GM19043 (cell line): ENCODE measurements around the gene CD151.

ENCODE experiments used
- ATAC-seq: cut with Tn5 transposase; IDR thresholded peaks from one replicate; pipeline ENCODE4 v1.9.1; 2021; ENCODE audit warnings: low read depth; ENCODE audit not compliant: unreplicated experiment

Gene CD151

DNA sequence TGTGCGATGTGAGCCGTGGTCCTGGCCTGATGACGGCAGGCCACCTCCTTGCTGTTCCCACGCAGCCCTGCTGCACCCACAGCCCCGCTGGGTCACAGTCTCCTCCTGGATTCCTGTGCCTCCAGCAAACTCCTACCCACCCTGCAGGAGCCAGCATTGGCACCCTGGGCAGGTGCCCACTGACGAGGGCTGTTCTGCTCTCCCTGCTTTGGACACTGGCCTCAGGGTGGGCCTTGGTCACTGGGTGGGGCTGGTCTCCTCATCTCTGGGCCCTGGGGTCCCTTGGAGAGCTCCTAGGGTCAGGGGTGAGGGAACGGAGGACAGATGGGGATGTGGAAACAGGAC, 22.6 kb downstream of the CD151 start:
- ATAC-seq = no peak

DNA sequence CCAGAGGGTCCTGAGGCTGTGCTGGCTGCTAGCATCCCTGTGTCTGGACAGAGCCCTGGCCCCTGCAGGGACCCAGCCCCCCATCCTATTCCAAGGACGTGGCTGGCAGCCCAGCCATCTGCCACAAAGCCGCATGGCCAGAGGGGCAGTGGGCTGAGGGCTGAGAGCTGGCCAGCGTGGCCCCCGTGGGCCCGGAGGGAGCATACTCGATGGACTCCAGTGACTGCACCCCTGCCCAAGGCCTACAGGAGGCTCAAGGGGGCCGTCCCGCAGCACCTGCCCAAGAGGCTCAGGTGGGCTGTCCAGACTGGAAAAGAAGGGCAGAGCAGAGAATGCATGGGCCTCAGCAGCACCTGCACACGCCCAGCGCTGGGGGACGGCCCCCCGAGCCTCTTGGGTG, 23.0 kb downstream of the CD151 start:
- ATAC-seq = no peak

DNA sequence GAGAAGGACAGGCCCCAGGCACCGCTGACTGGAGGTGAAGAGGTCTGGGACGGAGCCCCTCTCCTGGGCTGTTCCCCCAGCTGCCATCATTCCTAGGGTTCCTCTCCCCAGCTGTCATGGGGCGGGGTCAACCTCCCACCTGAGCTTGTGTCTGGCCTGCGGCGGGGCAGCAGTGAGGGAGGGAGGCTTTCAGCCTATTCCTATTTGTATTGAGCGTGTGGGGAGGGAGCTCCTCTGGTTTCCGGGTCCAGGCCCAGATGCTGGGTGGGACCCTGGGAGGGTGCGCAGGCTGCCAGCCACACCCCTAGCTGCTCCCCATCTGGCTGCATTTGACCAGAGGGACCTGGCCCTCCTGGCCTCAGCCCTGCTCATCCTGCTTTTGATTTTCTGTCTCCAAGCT, 23.6 kb downstream of the CD151 start:
- no peak for ATAC-seq

DNA sequence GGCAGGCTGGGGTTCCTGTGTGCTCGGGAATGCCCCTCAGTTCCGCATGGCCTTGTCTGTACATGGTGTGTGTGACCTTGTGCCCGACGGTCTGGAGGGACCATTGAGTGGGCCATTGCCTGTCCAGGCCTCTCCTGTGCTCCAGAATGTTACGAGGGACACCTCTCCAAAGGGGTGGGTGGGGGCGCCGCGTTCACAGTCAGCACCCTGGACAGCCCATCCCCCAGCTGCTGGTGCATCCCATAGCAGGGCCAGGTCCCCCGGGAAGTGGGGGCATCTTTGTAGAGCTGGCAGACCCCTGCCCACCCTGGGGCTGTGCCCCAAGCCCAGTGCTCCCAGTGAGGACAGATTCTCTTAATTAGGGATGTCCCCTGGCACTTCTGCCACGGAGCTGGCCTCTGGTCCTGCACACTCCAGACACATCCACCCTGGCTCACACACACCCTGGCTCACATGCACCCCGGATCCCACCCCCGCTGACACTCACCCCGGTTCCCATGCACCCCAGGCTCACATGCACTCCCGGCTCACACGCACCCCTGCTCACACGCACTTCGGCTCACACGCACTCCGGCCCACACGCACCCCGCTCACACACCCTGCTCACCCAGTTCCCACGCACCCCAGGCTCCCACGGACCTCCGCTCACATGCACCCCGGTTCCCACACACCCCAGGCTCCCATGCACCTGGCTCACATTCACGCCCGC, 25.5 kb downstream of the CD151 start:
- no peak for ATAC-seq

- no peak for ATAC-seq
Measured at GRCh38 chr11:858762-859339, 26.1 kb downstream of the CD151 start.

DNA sequence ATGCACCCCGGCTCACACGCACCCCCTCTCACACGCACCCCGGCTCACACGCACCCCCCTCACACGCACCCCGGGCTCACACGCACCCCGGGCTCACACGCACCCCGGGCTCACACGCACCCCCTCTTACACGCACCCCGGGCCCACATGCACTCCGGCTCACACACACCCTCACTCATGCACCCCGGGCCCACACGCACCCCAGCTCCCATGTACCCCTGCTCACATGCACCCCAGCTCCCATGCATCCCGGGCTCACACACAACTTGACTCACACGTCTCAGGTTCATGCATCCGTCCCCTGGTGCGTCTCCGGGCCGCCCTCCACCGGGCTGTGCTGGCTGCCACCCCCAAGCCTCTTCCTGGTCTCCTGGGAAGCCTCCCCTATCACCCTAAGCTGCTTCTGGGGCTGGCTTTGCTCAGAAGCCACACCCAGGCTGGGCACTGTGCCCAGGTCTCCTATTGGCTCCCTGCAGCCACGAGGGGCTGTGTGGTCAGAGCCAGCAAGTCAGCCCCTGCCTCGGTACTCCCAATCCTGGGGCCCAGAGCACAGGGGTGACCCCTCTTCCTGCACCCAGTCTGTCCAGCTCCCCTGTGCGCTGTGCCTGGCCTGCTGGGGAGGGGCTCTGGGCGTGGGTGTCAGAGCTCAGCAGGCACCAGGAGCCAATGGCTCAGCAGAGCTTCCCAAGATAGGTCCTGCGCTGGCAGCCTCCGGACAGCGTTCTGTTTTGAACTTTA, 26.8 kb downstream of the CD151 start:
- no peak for ATAC-seq

- no peak for ATAC-seq
Measured at GRCh38 chr11:860234-861104, 27.7 kb downstream of the CD151 start.

DNA sequence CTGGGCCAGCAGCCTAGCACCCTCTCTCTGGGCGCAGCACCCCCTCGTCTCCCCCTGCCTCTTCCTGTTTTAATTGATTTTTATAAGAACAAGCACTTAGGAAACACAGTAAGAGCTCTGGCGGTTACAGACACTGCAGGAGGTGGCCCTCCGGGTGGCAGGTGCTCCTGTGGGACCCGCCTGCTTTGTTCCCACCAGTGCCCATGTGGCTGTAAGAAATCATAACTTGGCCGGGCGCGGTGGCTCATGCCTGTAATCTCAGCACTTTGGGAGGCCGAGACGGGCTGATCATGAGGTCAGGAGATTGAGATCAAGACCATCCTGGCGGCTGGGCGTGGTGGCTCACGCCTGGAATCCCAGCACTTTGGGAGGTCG, 28.3 kb downstream of the CD151 start:
- ATAC-seq = no peak

- ATAC-seq = no peak
Measured at GRCh38 chr11:862081-862661, 29.4 kb downstream of the CD151 start.

- no peak for ATAC-seq
Measured at GRCh38 chr11:862696-863022, 29.9 kb downstream of the CD151 start.

DNA sequence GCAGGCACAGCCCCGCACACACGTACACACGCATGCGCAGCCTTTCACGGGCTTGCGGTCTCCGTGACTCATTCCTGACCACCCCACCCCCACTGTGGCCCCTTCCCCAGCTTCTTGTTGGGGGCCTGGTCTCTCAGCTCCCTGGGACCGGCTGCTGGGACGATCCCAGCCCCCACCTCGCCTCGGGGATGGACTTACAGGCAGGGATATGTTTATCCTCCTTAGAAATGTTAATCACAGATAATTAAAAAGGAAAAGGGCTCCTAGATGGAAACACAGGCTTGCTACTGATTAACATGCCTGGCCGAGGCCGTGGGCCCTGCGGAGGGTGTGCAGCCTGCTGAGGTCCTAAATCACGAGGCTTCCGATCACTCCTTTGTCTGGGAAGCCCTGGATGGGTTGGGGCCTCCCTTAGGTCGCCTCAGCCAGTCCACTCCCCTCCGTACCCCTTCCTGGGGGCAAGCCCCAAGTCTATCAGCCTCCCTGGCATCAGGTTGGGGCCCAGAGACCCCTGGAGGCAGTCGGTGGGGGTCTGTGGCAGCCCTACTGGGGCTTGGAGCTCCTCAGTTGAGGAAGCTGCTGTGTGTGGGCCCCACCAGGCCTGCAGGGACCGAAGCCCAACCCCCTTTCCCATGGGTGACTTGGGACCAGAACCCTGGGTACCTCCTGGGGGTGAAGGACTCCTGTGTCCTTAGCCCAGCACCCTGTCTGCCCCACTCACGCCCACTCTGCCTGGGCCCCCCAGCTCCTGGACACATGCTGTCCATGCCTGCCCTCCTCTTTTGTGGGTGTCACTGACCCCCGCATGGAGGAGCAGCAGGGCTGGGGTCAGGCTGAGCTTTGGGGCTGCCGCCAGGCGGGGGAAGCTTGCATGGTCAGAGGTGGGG, 30.5 kb downstream of the CD151 start:
- ATAC-seq = no peak

DNA sequence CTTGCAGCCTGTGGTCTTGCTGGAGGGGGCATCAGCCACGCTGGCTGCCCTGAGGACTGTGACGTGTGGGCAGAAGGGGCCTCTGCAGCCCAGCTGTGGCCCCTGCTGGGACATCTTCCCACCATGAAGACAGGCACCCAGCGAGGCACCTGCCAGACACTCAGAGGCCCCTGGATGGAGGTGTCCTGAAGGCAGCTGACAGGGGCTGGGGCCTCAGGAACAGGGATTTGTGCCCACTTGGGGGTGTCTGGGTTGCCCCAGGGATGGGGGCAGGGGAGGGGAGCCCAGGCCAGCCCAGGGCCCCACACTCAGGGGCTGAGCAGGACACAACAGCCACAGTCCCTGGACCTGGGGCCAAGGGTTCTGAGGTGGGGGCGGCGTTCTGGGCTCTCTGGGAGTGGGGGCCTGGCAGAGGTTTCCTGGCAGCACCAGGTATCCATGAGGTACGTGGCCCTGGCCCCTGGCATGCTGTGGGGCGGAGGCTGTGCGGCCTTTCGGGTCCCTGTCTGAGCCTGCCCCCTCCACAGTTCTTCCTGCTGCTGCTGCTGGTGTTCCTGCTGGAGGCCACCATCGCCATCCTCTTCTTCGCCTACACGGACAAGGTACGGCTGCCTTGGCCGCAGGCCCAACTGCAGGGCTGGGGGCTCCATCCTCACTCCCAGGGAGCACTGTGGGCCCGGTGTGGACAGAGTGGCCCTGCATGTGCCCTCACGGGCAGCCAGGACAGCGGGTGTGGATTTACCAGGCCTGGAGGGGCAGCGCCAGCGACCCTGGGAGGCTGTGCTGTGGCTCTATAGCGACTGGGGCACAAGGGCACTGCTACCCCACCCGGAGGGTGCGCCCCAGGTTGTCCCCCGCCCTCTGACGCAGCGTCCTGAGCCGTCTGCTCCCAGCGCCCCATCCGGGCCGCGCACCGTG, 31.4 kb downstream of the CD151 start:
- ATAC-seq = no peak

DNA sequence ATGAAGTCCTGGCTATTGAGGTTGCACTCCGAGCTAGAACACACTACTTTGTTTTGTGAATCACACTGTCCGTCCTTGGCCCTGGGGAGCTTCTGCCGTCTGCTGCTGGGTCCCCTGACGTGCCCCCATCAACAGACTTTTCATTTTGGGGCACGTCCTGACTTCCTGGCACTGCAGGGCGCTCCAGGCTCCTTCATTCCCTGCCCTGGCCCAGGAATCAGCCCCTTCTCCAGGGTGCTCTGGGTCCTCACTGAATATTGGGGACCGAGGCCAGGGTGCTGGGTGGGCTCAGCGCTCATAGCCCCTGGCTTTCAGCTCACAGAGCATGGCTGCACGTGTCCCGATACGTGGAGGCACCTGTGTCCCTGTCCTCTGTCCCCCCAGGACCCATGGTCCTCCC, 32.1 kb downstream of the CD151 start:
- no peak for ATAC-seq

DNA sequence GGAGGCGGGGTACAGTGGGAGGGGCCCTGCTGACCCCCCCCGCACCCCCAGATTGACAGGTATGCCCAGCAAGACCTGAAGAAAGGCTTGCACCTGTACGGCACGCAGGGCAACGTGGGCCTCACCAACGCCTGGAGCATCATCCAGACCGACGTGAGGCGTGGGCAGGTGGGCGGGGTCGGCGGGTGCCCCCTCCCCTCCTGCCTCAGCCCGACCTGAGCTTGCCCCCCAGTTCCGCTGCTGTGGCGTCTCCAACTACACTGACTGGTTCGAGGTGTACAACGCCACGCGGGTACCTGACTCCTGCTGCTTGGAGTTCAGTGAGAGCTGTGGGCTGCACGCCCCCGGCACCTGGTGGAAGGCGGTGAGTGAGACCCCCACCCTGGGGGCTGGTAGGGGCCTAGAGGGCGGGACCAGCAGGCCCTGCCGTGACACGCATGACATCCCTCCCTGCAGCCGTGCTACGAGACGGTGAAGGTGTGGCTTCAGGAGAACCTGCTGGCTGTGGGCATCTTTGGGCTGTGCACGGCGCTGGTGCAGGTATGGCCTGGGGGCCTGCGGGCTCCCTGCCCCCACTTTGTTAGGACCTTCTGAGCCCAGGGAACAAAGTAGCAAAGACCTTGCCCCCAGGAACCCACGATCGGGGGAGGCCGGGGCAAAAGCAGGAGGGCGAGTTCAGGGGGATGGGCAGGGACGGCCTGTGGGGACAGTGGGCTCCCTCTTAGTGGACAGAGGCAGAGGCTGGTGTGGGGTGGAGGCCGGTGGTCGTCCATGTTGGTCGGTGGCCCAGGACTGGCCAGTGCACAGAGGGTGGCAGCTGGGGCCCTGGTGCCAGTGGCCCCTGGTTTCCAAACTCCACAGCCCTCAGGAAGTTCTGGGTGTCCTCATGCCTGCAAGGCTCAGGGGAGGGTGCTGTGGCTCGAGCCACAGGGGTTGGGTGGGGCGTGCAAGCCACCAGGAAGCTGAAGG, 33.0 kb downstream of the CD151 start:
- ATAC-seq = no peak

DNA sequence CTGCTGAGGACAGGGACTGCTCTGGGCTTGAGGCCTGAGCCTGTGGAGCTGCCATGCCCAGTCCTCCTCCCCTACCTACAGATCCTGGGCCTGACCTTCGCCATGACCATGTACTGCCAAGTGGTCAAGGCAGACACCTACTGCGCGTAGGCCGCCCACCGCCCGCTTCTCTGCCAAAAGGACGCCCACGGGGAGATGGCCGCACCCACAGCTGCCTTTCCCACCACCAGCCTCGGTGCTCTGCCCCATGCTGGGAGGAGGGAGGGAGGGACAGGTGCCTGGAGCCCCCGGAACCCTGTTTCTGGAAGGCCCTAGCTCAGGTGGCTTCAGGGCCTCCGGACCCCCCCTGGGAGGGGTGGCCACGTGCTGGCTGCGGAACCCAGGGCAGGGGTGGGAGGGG, 33.7 kb downstream of the CD151 start:
- ATAC-seq = no peak

DNA sequence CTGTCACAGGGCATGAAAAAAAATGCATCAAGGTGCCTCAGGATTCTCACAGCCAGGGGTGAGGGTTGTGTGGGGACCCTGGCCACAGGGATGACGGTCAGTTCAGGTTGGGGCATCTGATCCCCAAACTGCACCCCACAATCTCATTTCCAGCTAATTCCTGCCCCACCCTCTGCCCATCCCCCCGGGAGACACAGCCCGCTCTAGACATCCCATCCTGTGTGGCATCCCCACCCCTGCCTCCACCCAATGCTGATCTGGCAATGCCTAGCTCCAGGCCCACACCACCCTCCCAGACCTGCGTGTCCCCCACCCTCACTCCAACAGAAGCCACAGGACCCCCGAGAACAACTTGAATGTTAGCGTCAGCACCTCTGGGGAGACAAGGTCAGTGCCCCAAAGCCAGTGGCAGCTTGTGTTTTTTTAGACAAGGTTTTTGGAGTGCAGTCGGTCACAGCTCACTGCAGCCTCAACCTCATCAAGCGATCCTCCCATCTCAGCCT, 35.2 kb downstream of the CD151 start:
- ATAC-seq = no peak

DNA sequence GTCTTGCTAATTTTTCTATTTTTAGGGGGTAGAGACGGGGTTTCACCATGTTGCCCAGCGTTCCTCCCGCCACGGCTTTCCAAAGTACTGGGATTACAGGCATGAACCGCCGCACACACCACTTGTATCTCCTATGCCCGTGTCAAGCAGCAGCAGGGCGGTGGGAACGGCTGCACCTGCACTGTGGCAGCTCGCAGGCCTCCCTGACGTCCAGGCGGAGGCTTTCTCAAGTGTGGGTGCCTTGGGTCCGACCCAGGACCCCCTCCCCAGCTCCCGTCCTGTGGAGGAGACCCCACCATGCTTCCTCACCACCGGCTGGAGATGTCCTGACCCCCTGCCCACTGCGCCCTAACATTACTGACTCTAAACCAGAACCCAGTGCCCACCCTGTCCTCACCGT, 35.6 kb downstream of the CD151 start:
- ATAC-seq = no peak

GRCh38 chr11:868802-869201, 36.0 kb downstream of the CD151 start:
- no peak for ATAC-seq
